K562 (cell line): ENCODE data around the gene PIK3AP1. TPM values are rescaled to one million over a fixed set of nuclear protein-coding genes. Genes with fewer than 3 reads are reported as not detected.

ENCODE experiments used
- ATAC-seq: fragments of 200-7000 bp; cut with Tn5 transposase; 3 replicates; pipeline ENCODE4 v1.9.1; 2020; ENCODE audit warnings: moderate library complexity
- BruUV-seq: library from RNA; stranded (reverse); fragments of 400-500 nt; replicated peaks from 2 replicates; lab custom pipeline; 2021; lab: Mats Ljungman, UMichigan
- CTCF ChIA-PET: fragments of 300-600 bp; formaldehyde crosslinking; extraction: SDS; loops from one replicate; lab custom pipeline; 2021; ENCODE audit warnings: low intra/inter-chr PET ratio; lab: Yijun Ruan, JAX
- POLR2A ChIA-PET: fragments of 300-600, 350-650 bp; sonication (Branson Sonifier 250); formaldehyde crosslinking; extraction: SDS; loops from one replicate; lab custom pipeline; 2021; ENCODE audit warnings: antibody characterized with exemption, inconsistent platforms; lab: Yijun Ruan, JAX
- DNase-seq, 4 experiments: peaks; one replicate each; pipeline versions ENCODE4 v3.0.0 to v3.0.0-alpha.2; 2011 to 2018; ENCODE audit warnings: low spot score in 3 of 4, mixed read lengths in 3 of 4; ENCODE audit errors: extremely low read depth in 1 of 4
- FAIRE-seq: peaks from 2 replicates; lab custom pipeline; 2011; peaks lifted over from hg19 to GRCh38; lab: Jason Lieb, UNC
- H2AFZ ChIP-seq: 2 replicates; pipeline ENCODE4 v1.6.0; 2011; ENCODE audit warnings: low read depth, low read length, control low read depth, inconsistent platforms
- H3K27ac ChIP-seq: fragments of 200-600 bp; 3 replicates; pipeline ENCODE4 v1.8.0; 2011; ENCODE audit warnings: low read depth, mild to moderate bottlenecking, control low read depth, inconsistent platforms, low read length, moderate library complexity, mixed read lengths; ENCODE audit errors: extremely low read depth
- H3K27me3 ChIP-seq, 2 experiments: fragments of 300-600 bp in 1 of 2; 2 replicates in 1 of 2; 3 replicates in 1 of 2; pipeline versions ENCODE4 v1.6.0 to v1.8.0; 2011; ENCODE audit warnings: inconsistent platforms in 2 of 2, low read length in 2 of 2, mild to moderate bottlenecking in 1 of 2, mixed read lengths in 1 of 2, moderate library complexity in 1 of 2; ENCODE audit not compliant: control insufficient read depth in 2 of 2, insufficient read depth in 2 of 2
- H3K36me3 ChIP-seq: fragments of 300-600 bp; 3 replicates; pipeline ENCODE4 v1.8.0; 2011; ENCODE audit warnings: mild to moderate bottlenecking, low read length, inconsistent platforms; ENCODE audit not compliant: control insufficient read depth, insufficient read depth
- H3K4me1 ChIP-seq, 2 experiments: fragments of 200-600 bp in 1 of 2; replicated peaks in 1 of 2; 2 replicates in 1 of 2; 3 replicates in 1 of 2; pipeline versions ENCODE4 v1.5.1 to v1.8.0; 2011; ENCODE audit warnings: inconsistent platforms in 2 of 2, low read length in 2 of 2, mild to moderate bottlenecking in 1 of 2, mixed read lengths in 1 of 2, moderate library complexity in 1 of 2; ENCODE audit not compliant: control insufficient read depth in 2 of 2, insufficient read depth in 2 of 2
- H3K4me2 ChIP-seq: 2 replicates; pipeline ENCODE4 v1.6.1; 2011; ENCODE audit warnings: low read length, control low read depth, inconsistent platforms, mixed read lengths; ENCODE audit not compliant: insufficient read depth
- H3K4me3 ChIP-seq: fragments of 200-600 bp; sonication (generic), shearing (Covaris generic); 2 replicates; pipeline ENCODE4 v1.5.1; 2016; ENCODE audit warnings: control low read depth, inconsistent platforms
- H3K79me2 ChIP-seq: fragments of 200-600 bp; 3 replicates; pipeline ENCODE4 v1.8.0; 2011; ENCODE audit warnings: low read length, inconsistent platforms; ENCODE audit not compliant: control insufficient read depth, insufficient read depth
- H3K9ac ChIP-seq, 2 experiments: 2 replicates each; pipeline versions ENCODE4 v1.6.0 to v1.6.1; 2011; ENCODE audit warnings: low read depth in 2 of 2, low read length in 2 of 2, control low read depth in 1 of 2, inconsistent platforms in 1 of 2, mild to moderate bottlenecking in 1 of 2, mixed read lengths in 1 of 2; ENCODE audit not compliant: insufficient read depth in 1 of 2
- H3K9me1 ChIP-seq: one replicate; pipeline ENCODE4 v1.6.0; 2011; ENCODE audit warnings: inconsistent platforms, mild to moderate bottlenecking, low read length, moderate library complexity; ENCODE audit not compliant: control insufficient read depth, insufficient read depth
- H3K9me3 ChIP-seq: replicated peaks from 2 replicates; pipeline ENCODE4 v1.5.1; 2011; ENCODE audit warnings: low read depth, low read length, inconsistent platforms; ENCODE audit not compliant: control insufficient read depth, insufficient read depth
- H4K20me1 ChIP-seq: replicated peaks from 2 replicates; pipeline ENCODE4 v1.6.1; 2011; ENCODE audit warnings: low read length, inconsistent platforms, mixed read lengths; ENCODE audit not compliant: control insufficient read depth, insufficient read depth
- EGR1 ChIP-seq: fragments of 450-650 bp; conservative IDR thresholded peaks from 2 replicates; pipeline ENCODE4 v1.6.1; 2017; ENCODE audit warnings: mild to moderate bottlenecking
- ESRRA ChIP-seq: fragments of 450-650 bp; IDR thresholded peaks from 2 replicates; pipeline ENCODE4 v1.6.1; 2014; ENCODE audit warnings: low read depth, mild to moderate bottlenecking, moderate library complexity, borderline replicate concordance
- HOXB6 ChIP-seq: fragments of 250-450 bp; sonication (Bioruptor Pico); IDR thresholded peaks from 2 replicates; pipeline ENCODE4 v1.5.1; 2022; ENCODE audit warnings: mild to moderate bottlenecking, borderline replicate concordance
- JUN ChIP-seq, 2 experiments: sonication (generic) in 1 of 2; formaldehyde crosslinking in 1 of 2; IDR thresholded peaks; 2 replicates each; pipeline versions ENCODE4 v1.6.1 to v1.8.0; 2012 to 2022; ENCODE audit warnings: borderline replicate concordance in 2 of 2, mild to moderate bottlenecking in 2 of 2, improper control_type of control experiment in 1 of 2, low read depth in 1 of 2, low read length in 1 of 2, missing genetic modification reagents in 1 of 2
- KDM2B ChIP-seq: fragments of 250-450 bp; sonication (Bioruptor Pico); IDR thresholded peaks from 2 replicates; pipeline ENCODE4 v1.8.0; 2021; ENCODE audit warnings: mild to moderate bottlenecking, moderate library complexity
- LEF1 ChIP-seq: fragments of 450-650 bp; IDR thresholded peaks from 2 replicates; pipeline ENCODE4 v1.6.1; 2016; ENCODE audit warnings: mild to moderate bottlenecking
- MED1 ChIP-seq: sonication (generic); formaldehyde crosslinking; IDR thresholded peaks from 2 replicates; pipeline ENCODE4 v1.8.1; 2023; ENCODE audit warnings: missing genetic modification reagents, borderline replicate concordance
- NCOA2 ChIP-seq, 2 experiments: fragments of 450-650 bp; IDR thresholded peaks; 2 replicates each; pipeline ENCODE4 v1.6.1; 2018; ENCODE audit warnings: mild to moderate bottlenecking in 2 of 2, moderate library complexity in 1 of 2; ENCODE audit not compliant: partially characterized antibody in 2 of 2
- SMC3 ChIP-seq: conservative IDR thresholded peaks from 2 replicates; pipeline ENCODE4 v1.6.1; 2011; ENCODE audit warnings: low read depth, low read length, improper control_type of control experiment; ENCODE audit not compliant: insufficient read depth
- ZNF143 ChIP-seq: sonication (generic); formaldehyde crosslinking; IDR thresholded peaks from 2 replicates; pipeline ENCODE4 v1.9.0; 2022; ENCODE audit warnings: mild to moderate bottlenecking, missing genetic modification reagents
- ZNF561 ChIP-seq: fragments of 450-650 bp; formaldehyde crosslinking; conservative IDR thresholded peaks from 2 replicates; pipeline ENCODE4 v1.4.0; 2020; ENCODE audit warnings: mild to moderate bottlenecking, moderate library complexity
- WGBS: fragments of 100-300 bp; shearing (Covaris generic); methylation state at CpG from one replicate; pipeline ENCODE4 v1.1.6; 2016; ENCODE audit warnings: low coverage, mixed read lengths; ENCODE audit not compliant: insufficient coverage; ENCODE audit errors: missing lambda C conversion rate; 5-methylcytosine and 5-hydroxymethylcytosine counted together
- in situ Hi-C: fragments of 300-500 bp; cut with MboI; formaldehyde crosslinking; loops from 4 replicates; pipeline ENCODE4 v1.15.0; 2018; ENCODE audit warnings: inconsistent platforms, mixed read lengths
- intact Hi-C: fragments of 100-400 bp; cut with micrococcal nuclease; formaldehyde crosslinking; loops from 2 replicates; pipeline ENCODE4 v1.14.2; 2022
- polyA plus RNA-seq, 8 experiments: library from polyadenylated mRNA; depleted of rRNA in 4 of 8; stranded (reverse) in 5 of 8; unstranded in 3 of 8; fragments of >200 nt; fragmentation: Nextera tagmentation in 2 of 8; fragmentation: Illumina TruSeq in 1 of 8; extraction: Ambion mirVana in 2 of 8; extraction: Trizol in 1 of 8; gene quantifications; 2 replicates each; pipeline versions ENCODE4 v1.2.1 to v1.2.3, GENCODE V29; 2011 to 2014; ENCODE audit warnings: inconsistent platforms in 1 of 8, missing spikeins in 1 of 8
- total RNA-seq, 7 experiments: library from RNA; depleted of rRNA in 6 of 7; stranded (reverse); fragments of >200 nt in 6 of 7; fragmentation: Illumina TruSeq in 2 of 7; extraction: Trizol in 2 of 7; gene quantifications; 2 replicates each; pipeline versions ENCODE4 v1.2.1 to v1.2.3, GENCODE V29; 2011 to 2021; ENCODE audit warnings: low replicate concordance in 1 of 7
- TF ChIP-seq, protein P1 (sequence below): fragments of 250-450 bp; sonication (Bioruptor Pico); IDR thresholded peaks from 2 replicates; pipeline ENCODE4 v1.5.0; 2021; ENCODE audit warnings: mild to moderate bottlenecking, borderline replicate concordance
- TF ChIP-seq, protein P2 (sequence below): fragments of 200-800 bp; sonication (Bioruptor generic); IDR thresholded peaks from 2 replicates; pipeline ENCODE4 v1.6.1; 2017; ENCODE audit warnings: missing genetic modification characterization, missing compliant biosample characterization

Gene PIK3AP1
- total and polyA plus RNA-seq, 9 of the 15 experiments (the other 6 are each of a cell fraction or from before 2014, with no cell fraction given), result 0.20 to 2.4 (median 1.4) TPM

GRCh38 chr10:96714746-96715255 lies 5.5 kb downstream of the PIK3AP1 start:
- Histone ChIP-seq H3K4me3 (no peak overlapping the region), H3K27ac (no peak overlapping the region), H3K4me2 (no peak overlapping the region), H4K20me1 (no peaks in the 10 kb centered on the region), H3K9ac (no peak overlapping the region), H3K79me2 (no peaks in the 10 kb centered on the region), H3K27me3 (peaks cover 0 to 2% of the 10 kb centered on the region in 2 experiments; a peak in 1 of 5 replicates), H3K9me1 (no peaks in the 10 kb centered on the region), H3K9me3 (no peaks in the 10 kb centered on the region), H2AFZ (no peak overlapping the region), H3K36me3 (no peaks in the 10 kb centered on the region), H3K4me1 (peaks cover 2 to 10% of the 10 kb centered on the region in 2 experiments; a peak in 2 of 5 replicates)
- ChIA-PET POLR2A (no interaction called here), CTCF (no interaction called here)
- no peak for TF ChIP-seq KDM2B (CRISPR knock-in tag)
- no peak for TF ChIP-seq HOXB6 (CRISPR knock-in tag)
- no peak for TF ChIP-seq JUN (IDR thresholded peaks at IDR 0.05; ENCODE audit: borderline replicate concordance, low read depth, low read length)
- TF ChIP-seq JUN (CRISPR knock-in tag; IDR thresholded peaks at IDR 0.05; ENCODE audit: borderline replicate concordance), result no peak
- TF ChIP-seq ZNF143, result no peak
- TF ChIP-seq ESRRA, result no peak
- TF ChIP-seq NCOA2 (IDR thresholded peaks at IDR 0.05; ENCODE audit: partially characterized antibody in 2 of 2), result no peak
- TF ChIP-seq ZNF561 (CRISPR knock-in tag), result no peak
- TF ChIP-seq MED1, result no peak
- TF ChIP-seq, protein P1, sequence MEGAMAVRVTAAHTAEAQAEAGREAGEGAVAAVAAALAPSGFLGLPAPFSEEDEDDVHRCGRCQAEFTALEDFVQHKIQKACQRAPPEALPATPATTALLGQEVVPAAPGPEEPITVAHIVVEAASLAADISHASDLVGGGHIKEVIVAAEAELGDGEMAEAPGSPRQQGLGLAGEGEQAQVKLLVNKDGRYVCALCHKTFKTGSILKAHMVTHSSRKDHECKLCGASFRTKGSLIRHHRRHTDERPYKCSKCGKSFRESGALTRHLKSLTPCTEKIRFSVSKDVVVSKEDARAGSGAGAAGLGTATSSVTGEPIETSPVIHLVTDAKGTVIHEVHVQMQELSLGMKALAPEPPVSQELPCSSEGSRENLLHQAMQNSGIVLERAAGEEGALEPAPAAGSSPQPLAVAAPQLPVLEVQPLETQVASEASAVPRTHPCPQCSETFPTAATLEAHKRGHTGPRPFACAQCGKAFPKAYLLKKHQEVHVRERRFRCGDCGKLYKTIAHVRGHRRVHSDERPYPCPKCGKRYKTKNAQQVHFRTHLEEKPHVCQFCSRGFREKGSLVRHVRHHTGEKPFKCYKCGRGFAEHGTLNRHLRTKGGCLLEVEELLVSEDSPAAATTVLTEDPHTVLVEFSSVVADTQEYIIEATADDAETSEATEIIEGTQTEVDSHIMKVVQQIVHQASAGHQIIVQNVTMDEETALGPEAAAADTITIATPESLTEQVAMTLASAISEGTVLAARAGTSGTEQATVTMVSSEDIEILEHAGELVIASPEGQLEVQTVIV (CRISPR knock-in tag), result no peak
- TF ChIP-seq EGR1, result no peak
- TF ChIP-seq LEF1, result no peak
- TF ChIP-seq, protein P2, sequence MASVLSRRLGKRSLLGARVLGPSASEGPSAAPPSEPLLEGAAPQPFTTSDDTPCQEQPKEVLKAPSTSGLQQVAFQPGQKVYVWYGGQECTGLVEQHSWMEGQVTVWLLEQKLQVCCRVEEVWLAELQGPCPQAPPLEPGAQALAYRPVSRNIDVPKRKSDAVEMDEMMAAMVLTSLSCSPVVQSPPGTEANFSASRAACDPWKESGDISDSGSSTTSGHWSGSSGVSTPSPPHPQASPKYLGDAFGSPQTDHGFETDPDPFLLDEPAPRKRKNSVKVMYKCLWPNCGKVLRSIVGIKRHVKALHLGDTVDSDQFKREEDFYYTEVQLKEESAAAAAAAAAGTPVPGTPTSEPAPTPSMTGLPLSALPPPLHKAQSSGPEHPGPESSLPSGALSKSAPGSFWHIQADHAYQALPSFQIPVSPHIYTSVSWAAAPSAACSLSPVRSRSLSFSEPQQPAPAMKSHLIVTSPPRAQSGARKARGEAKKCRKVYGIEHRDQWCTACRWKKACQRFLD (CRISPR knock-in tag), result no peak
- TF ChIP-seq SMC3, result no peak
- BruUV-seq, result no TSS peak
- 10% methylated on average over 2 of the region's 2 CpGs for WGBS
- in situ Hi-C loops, result no loop called here
- intact Hi-C loops, result no loop called here
- no peak for DNase-seq
- no peak for ATAC-seq
- no peak for FAIRE-seq
